ENCODE results near the gene PLEKHA5. TPM values are rescaled to one million over a fixed set of nuclear protein-coding genes. Genes with fewer than 3 reads are reported as not detected.
"Not testable (repeated sequence)": the region's sequence is repeated elsewhere in the genome, so short reads cannot be mapped to it uniquely, and the experiment has no call there.

PLEKHA5 gene
- total RNA-seq = 5.3 and 5.9 TPM in 2 replicates

GRCh38 chr12:19129486-19130223 lies at the start of gene PLEKHA5:
TSS of gene PLEKHA5 (plus strand) at chr12:19129733. CDS start at chr12:19129800, 67 bp downstream.
- intact Hi-C loops (cut with micrococcal nuclease) = no loop called here

GRCh38 chr12:19080918-19081317 lies 48.6 kb upstream of the PLEKHA5 start:
- intact Hi-C loops (cut with micrococcal nuclease) = no loop called here

GRCh38 chr12:19082365-19082911 lies 47.1 kb upstream of the PLEKHA5 start:
- intact Hi-C loops (cut with micrococcal nuclease) = no loop called here

GRCh38 chr12:19084547-19084946 lies 45.0 kb upstream of the PLEKHA5 start:
- intact Hi-C loops (cut with micrococcal nuclease) = no loop called here

GRCh38 chr12:19085090-19085489 lies 44.4 kb upstream of the PLEKHA5 start:
- intact Hi-C loops (cut with micrococcal nuclease) = no loop called here

DNA sequence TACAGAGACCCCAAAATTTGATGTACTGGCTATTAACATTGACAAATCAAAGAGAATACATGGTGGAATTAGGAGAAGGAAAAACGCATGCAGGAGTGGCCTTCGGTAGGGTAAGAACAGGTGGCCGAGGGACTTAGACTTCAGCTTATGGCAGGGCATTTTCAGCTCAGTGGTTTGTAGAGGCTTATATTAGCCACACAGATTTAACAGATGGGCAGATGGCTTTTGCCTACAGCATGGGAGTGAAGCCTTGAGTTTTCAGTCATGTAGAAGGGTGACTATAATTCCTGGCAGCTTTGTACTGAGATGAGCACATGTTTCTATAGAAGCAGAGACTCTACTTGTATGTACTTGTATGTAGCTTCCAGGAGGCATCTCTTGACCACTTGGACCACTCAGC lies 40.9 kb upstream of the PLEKHA5 start:
- intact Hi-C loops (cut with micrococcal nuclease) = no loop called here

DNA sequence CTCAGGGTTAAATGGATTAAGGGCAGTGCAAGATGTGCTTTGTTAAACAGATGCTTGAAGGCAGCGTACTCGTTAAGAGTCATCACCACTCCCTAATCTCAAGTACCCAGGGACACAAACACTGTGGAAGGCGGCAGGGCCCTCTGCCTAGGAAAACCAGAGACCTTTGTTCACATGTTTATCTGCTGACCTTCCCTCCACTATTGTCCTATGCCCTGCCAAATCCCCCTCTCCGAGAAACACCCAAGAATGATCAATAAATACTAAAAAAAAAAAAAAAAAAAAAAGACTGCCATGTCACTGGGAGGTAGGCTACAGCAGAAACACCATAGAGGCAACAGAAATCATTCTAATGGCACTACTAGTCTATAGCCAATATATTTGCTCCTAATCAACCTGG lies 37.1 kb upstream of the PLEKHA5 start:
- intact Hi-C loops (cut with micrococcal nuclease) = not testable (repeated sequence)

DNA sequence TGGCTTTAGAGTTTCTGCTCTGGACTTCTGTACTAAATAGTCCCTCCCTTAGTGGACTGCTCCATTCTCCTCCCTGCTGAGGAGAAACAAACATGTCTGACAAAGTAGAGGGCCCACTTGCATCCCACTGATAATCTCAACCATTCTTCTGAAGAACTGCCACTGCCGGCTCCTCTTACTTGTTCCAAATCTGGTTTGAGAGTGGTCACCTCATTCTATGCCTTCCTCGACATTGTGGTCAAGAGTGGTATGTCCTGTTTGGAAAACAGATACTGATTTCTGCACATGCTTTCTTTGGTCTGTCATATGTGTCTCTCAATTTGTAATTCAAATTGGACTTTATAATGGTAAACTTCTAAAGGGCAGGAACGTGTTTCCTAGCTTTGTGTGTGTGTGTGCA lies 36.3 kb upstream of the PLEKHA5 start:
- intact Hi-C loops (cut with micrococcal nuclease) = no loop called here

GRCh38 chr12:19095331-19095730 lies 34.2 kb upstream of the PLEKHA5 start:
- intact Hi-C loops (cut with micrococcal nuclease) = no loop called here

- intact Hi-C loops (cut with micrococcal nuclease) = no loop called here
Measured at GRCh38 chr12:19095756-19096480, 33.6 kb upstream of the PLEKHA5 start.

- intact Hi-C loops (cut with micrococcal nuclease) = no loop called here
Measured at GRCh38 chr12:19105463-19105862, 24.1 kb upstream of the PLEKHA5 start.

DNA sequence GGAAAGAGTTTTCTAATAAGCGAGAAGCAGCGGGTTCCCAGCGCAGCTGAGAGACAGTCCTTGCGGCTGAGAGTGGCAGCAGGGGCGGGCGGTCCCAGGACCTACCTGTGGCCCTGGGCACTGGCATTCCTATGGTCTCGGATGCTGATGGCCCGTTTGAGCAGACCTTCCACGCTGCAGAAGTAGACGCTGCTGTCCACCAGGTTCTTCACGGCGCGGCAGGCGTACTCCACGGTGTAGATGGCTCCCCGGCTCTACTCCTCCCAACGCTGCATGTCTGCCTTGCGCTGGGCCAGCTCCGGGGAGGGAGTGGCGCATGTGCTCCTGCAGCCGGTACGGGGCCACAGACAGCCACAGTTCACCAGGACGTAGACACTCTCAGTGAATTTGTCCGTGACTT lies 21.8 kb upstream of the PLEKHA5 start:
- intact Hi-C loops (cut with micrococcal nuclease) = no loop called here

GRCh38 chr12:19110221-19110940 lies 19.2 kb upstream of the PLEKHA5 start:
- intact Hi-C loops (cut with micrococcal nuclease) = no loop called here

DNA sequence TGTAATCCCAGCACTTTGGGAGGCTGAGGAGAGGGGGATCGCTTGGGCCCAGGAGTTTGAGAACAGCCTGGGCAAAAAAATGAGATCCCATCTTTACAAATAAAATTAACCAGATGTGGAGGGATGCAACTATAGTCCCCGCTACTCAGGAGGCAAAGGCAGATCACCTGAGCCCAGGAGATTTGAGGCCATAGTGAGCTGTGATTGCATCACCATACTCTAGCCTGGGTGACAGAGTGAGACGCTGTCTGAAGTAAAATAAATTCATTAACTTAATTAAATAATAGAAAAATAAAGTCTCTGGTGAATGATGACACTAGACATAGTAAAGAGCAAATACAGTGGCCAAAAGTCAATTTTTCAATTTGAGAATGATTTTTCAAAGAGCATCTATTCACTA lies 16.1 kb upstream of the PLEKHA5 start:
- intact Hi-C loops (cut with micrococcal nuclease) = no loop called here

GRCh38 chr12:19115285-19115684 lies 14.2 kb upstream of the PLEKHA5 start:
- intact Hi-C loops (cut with micrococcal nuclease) = no loop called here

DNA sequence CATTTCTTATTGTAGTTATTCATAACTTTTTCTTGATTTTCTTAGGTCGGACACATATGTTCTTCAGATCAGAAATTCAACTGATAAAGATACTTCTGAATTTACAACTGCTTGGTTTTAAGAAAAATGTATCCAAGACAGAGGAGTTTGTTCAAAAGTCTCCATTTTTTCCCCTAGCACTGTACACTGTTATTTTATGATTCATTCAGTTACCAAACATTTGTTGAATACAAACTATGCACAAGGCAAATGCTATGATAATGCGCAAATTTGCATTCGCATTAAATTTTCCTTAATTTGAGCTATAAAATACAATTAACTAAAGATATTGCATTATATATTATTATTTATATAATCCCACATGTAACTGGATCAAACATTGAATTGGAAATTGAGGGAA lies 10.1 kb upstream of the PLEKHA5 start:
- intact Hi-C loops (cut with micrococcal nuclease) = no loop called here

DNA sequence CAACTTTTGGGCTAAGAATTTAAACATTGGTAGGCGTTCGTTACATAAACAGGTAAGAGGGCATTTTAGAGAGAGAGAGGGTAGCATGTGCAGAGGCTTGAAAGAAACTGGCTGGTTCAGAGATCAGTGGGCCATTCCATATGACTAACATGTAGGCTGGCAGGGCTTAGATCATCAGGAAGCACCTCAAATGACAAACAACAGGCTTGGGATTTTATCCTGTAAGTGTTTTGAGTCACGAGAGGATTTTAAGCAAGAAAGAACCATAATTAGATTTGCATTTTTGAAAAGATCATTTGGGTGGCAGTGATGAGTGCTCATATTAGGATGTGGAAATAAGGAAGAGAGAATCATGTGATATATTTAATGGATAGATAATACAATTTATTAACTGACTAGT lies 8.7 kb upstream of the PLEKHA5 start:
- intact Hi-C loops (cut with micrococcal nuclease) = no loop called here

- intact Hi-C loops (cut with micrococcal nuclease) = no loop called here
Measured at GRCh38 chr12:19121449-19122018, 8.0 kb upstream of the PLEKHA5 start.

GRCh38 chr12:19125325-19125724 lies 4.2 kb upstream of the PLEKHA5 start:
- intact Hi-C loops (cut with micrococcal nuclease) = no loop called here

DNA sequence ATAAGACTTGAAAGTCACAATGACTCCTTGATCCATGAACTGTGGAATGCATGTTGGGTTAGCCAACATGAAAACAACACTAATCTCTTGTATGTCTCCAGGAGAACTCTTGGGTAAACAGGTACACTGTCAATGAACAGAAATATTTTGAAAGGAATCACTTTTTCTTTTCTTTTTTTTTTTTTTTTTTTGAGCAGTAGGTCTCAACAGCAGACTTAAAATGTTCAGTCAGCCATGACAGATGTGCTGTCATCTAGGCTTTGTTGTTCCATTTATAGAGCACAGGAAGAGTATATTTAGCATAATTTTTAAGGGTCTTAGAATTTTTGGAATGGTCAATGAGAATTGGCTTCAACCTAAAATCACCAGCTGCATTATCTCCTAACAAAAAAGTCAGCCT lies 2.3 kb upstream of the PLEKHA5 start:
- intact Hi-C loops (cut with micrococcal nuclease) = no loop called here

- intact Hi-C loops (cut with micrococcal nuclease) = no loop called here
Measured at GRCh38 chr12:19128485-19128884, 1.0 kb upstream of the PLEKHA5 start.

- intact Hi-C loops (cut with micrococcal nuclease) = no loop called here
Measured at GRCh38 chr12:19129122-19129485, 429 bp upstream of the PLEKHA5 start.

Measured in T-helper 2 cell treated with Interferon-gamma antibody and Interleukin-4, amounts not matched to agents 100 ng/mL and 5 ng/mL, for 36 hours (primary cell).